HUDEP-2 (cell line): Measurements from ENCODE around the gene CAV1.

ENCODE experiments used
- DNase-seq, 76 experiments: peaks; one replicate each; lab custom pipeline; 2025; ENCODE audit not compliant: unreplicated experiment in 76 of 76; lab: John Stamatoyannopoulos, UW

CAV1 gene

DNA sequence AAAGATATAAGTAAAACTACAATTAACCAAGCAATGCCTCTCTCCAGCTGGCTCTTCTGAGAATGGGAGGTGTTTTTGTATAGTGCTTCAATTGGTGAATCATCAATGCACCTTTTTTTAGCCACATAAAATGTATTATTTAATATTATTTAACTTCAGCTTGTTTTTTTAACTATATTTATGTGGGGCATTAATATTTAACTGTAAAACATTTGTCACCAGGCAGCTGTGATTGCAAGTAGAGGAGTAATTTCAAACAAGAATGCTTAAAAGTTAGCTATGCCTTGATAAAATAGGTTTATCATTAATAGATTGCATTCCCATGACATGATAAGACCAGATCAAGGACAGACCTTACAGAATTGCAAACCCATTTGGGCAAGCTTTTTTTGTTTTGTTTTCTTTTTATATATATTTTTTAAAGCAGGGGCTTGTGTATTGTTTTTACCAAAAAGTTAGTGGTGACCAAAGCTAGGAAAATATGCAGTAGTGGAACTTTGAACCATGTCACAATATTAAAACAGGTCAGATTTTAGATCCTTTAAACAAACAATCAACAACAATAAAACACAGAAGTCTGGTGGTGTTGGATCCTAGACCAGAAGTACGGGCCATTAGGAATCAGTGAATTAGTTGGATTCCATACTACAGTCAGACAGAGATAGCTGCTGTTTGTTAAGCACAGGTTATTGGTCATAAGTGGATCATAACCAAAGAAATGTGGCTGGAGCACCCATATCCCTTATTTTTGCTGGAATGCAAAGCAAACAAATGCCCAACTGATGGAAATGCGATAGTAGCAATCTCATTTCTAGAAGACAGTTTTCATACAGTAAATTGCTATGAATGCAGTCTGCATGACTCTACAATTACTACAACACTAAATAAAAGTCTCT is 22.4 kb upstream of the CAV1 start:
- DNase-seq = no peak

- no peak for DNase-seq
Measured at GRCh38 chr7:116503835-116504234, 21.0 kb upstream of the CAV1 start.

- DNase-seq = no peak
Measured at GRCh38 chr7:116505278-116505677, 19.6 kb upstream of the CAV1 start.

- DNase-seq = no peak
Measured at GRCh38 chr7:116505823-116506222, 19.0 kb upstream of the CAV1 start.

- DNase-seq = no peak
Measured at GRCh38 chr7:116509982-116510579, 14.8 kb upstream of the CAV1 start.

- DNase-seq = no peak
Measured at GRCh38 chr7:116510795-116511194, 14.0 kb upstream of the CAV1 start.

GRCh38 chr7:116511552-116512519 is 13.0 kb upstream of the CAV1 start:
- DNase-seq = no peak

GRCh38 chr7:116512520-116513188 is 12.2 kb upstream of the CAV1 start:
- DNase-seq = no peak

GRCh38 chr7:116515584-116515983 is 9.3 kb upstream of the CAV1 start:
- DNase-seq = no peak

DNA sequence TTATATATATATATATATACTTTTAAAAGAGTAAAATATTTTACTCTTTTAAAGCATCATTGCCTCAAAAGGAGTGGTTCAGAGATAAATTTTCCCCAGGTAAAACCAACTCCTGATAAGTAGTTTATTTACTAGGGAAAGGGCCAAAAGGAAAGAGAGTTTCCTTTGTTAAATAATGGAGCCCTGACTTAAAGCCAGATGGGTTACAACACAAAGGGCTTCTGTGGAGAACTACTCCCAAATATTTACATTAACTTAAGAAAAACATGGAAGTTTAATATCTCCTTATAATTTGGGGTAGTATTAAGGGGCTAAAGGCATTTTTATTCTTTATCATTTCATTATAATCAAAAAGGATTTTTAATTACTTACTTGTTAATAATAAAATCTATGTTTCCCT is 8.5 kb upstream of the CAV1 start:
- DNase-seq = no peak

DNA sequence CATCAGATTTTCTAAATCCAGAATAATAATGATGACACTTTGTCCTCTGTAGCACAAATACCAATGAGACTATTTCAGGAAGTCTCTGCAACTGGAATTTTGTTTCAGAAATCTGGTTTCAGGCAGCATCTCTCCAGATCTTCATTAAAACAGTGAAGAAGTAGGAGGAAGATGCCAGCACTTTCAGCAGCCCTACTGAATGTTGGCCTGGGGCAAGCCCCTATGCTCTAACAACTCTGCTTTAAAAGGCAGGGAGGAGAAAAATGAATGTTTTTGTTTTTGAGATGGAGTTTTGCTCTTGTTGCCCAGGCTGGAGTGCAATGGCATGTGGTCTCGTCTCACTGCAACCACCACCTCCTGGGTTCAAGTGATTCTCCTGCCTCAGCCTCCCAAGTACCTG is 7.2 kb upstream of the CAV1 start:
- no peak for DNase-seq

DNA sequence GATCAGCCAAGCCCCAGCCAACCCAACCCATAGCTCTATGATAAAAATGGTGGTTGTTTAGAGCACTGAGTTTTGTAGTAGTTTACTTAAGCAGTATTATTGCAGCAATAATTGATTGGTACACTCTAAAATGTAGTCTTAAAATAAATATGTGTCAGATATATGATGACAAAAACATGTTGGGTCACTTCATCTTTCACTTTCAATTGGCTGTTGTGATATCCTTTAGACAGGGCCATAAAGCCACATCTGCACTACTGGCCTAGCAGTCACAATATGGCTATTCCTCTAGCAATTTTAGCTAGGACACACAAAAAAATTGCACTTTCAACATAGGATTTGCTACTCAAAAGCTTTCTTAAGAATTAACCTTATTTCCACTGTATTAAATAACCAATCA is 5.9 kb upstream of the CAV1 start:
- DNase-seq = no peak

DNA sequence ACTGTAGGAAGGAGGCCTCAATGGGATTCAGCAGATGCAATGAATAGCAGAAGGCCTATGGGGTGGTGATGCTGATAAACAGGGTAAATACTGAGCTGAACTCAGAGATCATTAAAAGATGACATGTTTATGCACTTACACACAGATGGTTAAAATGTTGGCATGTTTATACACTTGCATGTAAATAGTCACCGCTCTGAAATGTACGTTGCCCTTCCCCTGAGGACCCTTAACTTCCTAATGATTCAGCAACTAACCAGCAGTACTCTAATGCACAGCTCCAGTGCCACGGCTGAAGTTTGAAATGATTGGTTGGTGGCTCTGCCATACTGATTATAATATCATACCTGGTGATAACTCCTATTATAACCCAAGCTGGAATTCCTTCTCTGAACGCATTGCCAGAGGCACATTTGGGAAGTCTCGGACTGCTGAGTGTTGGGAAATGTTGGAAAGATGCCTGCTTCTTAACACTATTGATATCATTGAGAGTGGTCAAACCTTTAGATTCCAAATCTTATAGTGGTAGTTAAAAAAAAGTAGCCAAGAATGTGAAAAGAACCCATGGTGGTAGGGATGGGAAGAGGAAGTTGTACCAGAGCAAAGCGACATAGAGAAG is 3.7 kb upstream of the CAV1 start:
- DNase-seq = no peak

DNA sequence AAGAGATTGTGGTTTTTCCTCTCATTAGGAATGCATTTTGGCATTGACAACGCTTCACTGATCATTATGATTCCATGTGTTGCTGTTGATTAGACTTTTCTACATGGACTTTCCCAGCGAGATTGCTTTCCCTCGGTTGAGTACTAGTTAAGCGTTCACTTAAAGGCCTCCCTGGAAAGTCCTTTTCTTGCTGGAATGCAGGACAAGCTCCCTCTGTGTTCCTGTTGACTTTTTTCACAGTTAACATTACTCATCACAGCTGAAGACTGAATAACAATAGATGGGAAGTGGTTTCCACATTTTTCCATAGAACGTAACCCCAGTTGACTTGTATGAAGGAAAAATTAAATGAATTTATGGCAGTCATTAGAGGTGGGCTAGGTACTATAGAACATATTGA is 2.6 kb upstream of the CAV1 start:
- DNase-seq = no peak

DNA sequence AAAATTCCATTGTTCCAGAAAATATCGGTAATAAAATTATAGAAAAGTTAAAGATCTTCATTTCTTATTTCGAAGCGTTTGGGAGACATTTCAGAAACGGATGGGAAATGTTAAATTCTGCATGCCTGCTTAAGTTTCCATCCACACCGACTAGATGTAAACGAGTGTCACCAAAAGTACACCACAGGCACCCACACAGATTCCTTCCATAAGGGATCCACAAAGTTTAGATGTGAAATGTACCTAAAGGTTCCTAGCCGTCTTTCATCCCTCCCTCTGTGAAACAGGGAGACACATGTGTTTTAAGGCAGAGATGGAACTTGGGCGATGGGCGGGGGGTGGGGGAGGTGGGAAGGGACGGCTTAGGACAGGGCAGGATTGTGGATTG is 621 bp upstream of the CAV1 start:
- no peak for DNase-seq

DNA sequence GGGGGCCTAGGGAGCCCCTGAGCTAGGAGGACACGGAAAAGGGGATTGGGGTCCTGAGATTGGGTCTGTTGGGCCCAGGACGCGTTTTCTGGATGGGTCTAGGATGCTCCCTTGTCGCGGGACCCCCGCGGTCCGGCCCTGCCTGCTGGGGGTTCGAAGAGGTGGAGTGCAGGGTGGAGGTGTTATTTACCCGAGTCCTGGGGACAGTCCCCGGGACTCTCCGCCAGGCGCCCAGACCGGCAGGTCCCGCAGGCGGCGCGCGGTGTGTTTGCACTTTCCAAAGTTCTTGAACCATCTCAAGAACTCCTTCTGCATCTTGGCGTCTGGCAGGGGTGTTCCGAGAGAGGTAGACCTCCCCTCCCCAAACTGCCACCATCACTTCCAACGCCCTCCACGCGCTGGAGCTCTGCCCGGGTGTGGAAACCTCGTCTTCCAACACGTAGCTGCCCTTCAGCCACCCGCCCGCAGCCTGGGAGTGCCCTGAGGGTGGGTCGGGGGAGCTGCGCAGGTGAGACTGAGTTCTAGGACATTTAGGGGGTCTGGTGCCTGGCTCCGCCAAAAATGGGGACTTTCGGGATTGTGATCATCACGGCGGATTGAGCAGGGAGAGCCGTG is 569 bp downstream of the CAV1 start:
- DNase-seq = peak in 2 of 76 experiments; percentile 2 to 6

DNA sequence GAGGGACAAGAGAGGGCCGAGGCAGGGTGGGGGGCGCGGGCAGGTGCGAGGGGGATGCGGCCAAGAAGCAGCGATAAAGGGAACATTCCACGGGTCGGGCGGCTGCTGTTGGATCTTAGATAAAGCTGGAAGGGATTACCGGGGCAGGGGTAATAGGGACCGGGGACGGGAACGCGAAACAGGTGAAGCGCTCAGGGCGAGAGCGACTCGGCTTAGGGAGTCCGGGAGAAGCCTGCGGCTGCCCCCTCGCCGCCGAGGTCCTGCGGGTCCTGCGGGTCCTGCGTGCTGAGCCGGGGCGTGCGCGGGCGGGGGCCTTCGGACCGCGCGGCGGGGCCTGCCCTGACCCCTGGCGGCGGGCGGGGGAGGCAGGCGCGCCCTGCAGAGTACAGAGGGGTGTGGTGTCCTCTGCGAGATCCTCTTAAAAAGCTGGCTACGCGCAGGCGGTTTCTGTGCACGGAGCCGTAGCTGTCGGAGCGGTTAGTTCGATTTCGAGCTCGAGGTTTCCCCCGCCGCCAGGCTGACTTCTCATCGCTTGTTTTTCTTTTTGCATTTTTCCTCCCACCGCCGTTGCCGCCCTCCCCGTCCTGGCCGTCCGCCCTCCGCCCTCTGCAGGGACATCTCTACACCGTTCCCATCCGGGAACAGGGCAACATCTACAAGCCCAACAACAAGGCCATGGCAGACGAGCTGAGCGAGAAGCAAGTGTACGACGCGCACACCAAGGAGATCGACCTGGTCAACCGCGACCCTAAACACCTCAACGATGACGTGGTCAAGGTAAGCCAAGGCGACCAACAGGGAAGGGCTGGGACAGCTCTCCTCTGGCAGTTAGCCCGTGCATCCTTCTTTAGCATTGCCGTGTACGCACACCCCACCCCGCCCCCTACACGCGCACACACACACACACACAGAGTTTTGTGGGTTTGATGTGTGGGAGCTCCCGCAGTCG is 1.4 kb downstream of the CAV1 start:
- DNase-seq = peak in 52 of 76 experiments; percentile 5 to 65 (median 37)

- DNase-seq = no peak
Measured at GRCh38 chr7:116526897-116527296, 2.1 kb downstream of the CAV1 start.

GRCh38 chr7:116527521-116527920 is 2.7 kb downstream of the CAV1 start:
- no peak for DNase-seq
